Activated CD8-positive, alpha-beta T cell treated with anti-CD3 and anti-CD28 coated beads for 36 hours (primary cell): ENCODE measurements around the gene SEMA4A. TPM values are rescaled to one million over a fixed set of nuclear protein-coding genes. Genes with fewer than 3 reads are reported as not detected.

Experiments
- ATAC-seq: fragments of 200-7000 bp; cut with Tn5 transposase; one replicate; pipeline ENCODE4 v1.10.0; 2021; ENCODE audit warnings: mild to moderate bottlenecking, moderate library complexity
- CTCF ChIA-PET: fragments of 350-600 bp; sonication (Branson Sonifier 250); formaldehyde crosslinking; loops from one replicate; lab custom pipeline; 2021; ENCODE audit warnings: antibody characterized with exemption; lab: Charles Lee
- POLR2A ChIA-PET: fragments of 350-600 bp; sonication (Branson Sonifier 250); formaldehyde crosslinking; loops from one replicate; lab custom pipeline; 2021; ENCODE audit warnings: antibody characterized with exemption; lab: Charles Lee
- DNase-seq: peaks from one replicate; pipeline ENCODE4 v3.0.0-alpha.2; 2020
- H3K27ac Mint-ChIP-seq: one replicate; pipeline ENCODE4 v1.8.0; 2021; ENCODE audit warnings: mild to moderate bottlenecking, mixed read lengths
- H3K27me3 Mint-ChIP-seq: one replicate; pipeline ENCODE4 v1.8.0; 2021; ENCODE audit warnings: mixed read lengths
- H3K36me3 Mint-ChIP-seq: one replicate; pipeline ENCODE4 v1.8.0; 2021; ENCODE audit warnings: low read depth, mixed read lengths
- H3K4me1 Mint-ChIP-seq: one replicate; pipeline ENCODE4 v1.8.0; 2021; ENCODE audit warnings: low read depth, mixed read lengths
- H3K4me3 Mint-ChIP-seq: one replicate; pipeline ENCODE4 v1.8.0; 2021; ENCODE audit warnings: mild to moderate bottlenecking, moderate library complexity, mixed read lengths
- H3K9me3 Mint-ChIP-seq: one replicate; pipeline ENCODE4 v1.8.0; 2021; ENCODE audit warnings: mixed read lengths
- intact Hi-C: fragments of 100-400 bp; cut with micrococcal nuclease; formaldehyde crosslinking; loops from one replicate; pipeline ENCODE4 v1.10.0; 2022
- total RNA-seq, 2 experiments: library from RNA; stranded (reverse); gene quantifications; one replicate each; pipeline ENCODE4 v1.2.3, GENCODE V29; 2021
- TF ChIP-seq, protein P1 (sequence below): fragments of 200-600 bp; IDR thresholded peaks from one replicate; pipeline ENCODE4 v1.8.0; 2022; ENCODE audit warnings: antibody characterized with exemption, mild to moderate bottlenecking

The SEMA4A gene
- total RNA-seq, 2 experiments from 2014 or later: 23.8 to 24.7 TPM

DNA sequence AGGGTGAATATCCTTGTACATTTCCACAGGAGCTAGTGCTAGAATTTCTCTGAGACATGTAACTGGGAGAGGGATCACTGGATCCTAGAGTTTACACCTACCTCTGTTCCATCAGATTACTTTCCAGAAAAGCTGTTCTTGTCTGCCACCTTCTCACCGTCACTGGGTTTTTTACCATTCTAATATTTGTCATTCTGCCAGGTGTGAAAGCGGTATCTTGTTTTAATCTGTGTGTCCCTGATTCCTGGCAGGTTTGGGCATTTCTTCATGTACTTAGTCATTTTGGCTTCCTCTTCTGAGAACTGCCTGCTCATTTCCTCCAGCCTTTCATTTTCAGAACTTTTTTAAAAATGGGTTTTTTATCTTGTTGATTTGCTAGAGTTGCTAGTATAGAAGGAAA lies 64.5 kb downstream of the SEMA4A start:
- ChIA-PET POLR2A (interaction anchor here (0.7 to 1.4 kb wide), 13 partner anchors 14 to 136 kb away, joined by 3 to 10 read pairs (median 3); partner anchors contain the start of genes MEX3A and SEMA4A), CTCF (interaction anchor here (1.3 to 2.0 kb wide), 4 partner anchors 9 to 88 kb away, joined by 4 to 7 read pairs (median 6); no protein-coding TSS in a partner anchor)
- Mint-ChIP-seq H3K27ac (peak overlapping the region; percentile 99), H3K36me3 (peaks cover 62% of the 10 kb centered on the region), H3K4me3 (peak overlapping the region; percentile 64), H3K9me3 (peaks cover 5% of the 10 kb centered on the region), H3K27me3 (no peaks in the 10 kb centered on the region), H3K4me1 (peaks cover 61% of the 10 kb centered on the region)
- intact Hi-C loops: loop anchor here (2.0 kb wide), 1 partner anchor 25 kb away; no protein-coding TSS in a partner anchor
- TF ChIP-seq, protein P1, sequence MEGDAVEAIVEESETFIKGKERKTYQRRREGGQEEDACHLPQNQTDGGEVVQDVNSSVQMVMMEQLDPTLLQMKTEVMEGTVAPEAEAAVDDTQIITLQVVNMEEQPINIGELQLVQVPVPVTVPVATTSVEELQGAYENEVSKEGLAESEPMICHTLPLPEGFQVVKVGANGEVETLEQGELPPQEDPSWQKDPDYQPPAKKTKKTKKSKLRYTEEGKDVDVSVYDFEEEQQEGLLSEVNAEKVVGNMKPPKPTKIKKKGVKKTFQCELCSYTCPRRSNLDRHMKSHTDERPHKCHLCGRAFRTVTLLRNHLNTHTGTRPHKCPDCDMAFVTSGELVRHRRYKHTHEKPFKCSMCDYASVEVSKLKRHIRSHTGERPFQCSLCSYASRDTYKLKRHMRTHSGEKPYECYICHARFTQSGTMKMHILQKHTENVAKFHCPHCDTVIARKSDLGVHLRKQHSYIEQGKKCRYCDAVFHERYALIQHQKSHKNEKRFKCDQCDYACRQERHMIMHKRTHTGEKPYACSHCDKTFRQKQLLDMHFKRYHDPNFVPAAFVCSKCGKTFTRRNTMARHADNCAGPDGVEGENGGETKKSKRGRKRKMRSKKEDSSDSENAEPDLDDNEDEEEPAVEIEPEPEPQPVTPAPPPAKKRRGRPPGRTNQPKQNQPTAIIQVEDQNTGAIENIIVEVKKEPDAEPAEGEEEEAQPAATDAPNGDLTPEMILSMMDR: no peak
- ATAC-seq (peak; percentile 47), DNase-seq (peak; percentile 72)

DNA sequence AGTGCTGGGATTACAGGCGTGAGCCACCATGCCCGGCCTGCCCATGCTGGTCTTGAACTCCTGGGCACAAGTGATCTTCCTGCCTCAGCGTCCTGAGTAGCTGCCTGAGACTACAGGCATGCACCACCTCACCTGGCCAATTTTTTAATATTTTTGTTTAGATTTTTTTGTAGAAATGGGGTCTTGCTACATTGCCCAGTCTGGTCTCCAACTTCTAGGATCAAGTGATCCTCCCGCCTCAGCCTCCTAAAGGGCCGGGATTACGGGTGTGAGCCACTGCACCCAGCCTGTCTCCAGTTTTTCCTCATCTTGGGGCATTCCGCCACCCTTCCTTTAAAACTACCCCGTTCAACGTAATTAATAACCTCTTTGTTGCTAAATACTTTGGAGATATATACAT lies 66.8 kb downstream of the SEMA4A start:
- POLR2A ChIA-PET: interaction anchor here (0.7 to 7.1 kb wide), 7 partner anchors 7 to 123 kb away, joined by 3 to 88 read pairs (median 38); partner anchors contain the start of genes PMF1 and SEMA4A
- Mint-ChIP-seq H3K27me3 (no peaks in the 10 kb centered on the region), H3K4me1 (peaks cover 67% of the 10 kb centered on the region), H3K4me3 (no peak overlapping the region), H3K9me3 (peaks cover 5% of the 10 kb centered on the region), H3K36me3 (peaks cover 54% of the 10 kb centered on the region), H3K27ac (peak overlapping the region; percentile 99)
- ATAC-seq (no peak), DNase-seq (no peak)
- TF ChIP-seq, protein P1: no peak
- CTCF ChIA-PET: interaction anchor here (3.0 to 7.2 kb wide), 2 partner anchors 74 to 124 kb away, joined by 8 to 269 read pairs; no protein-coding TSS in a partner anchor
- intact Hi-C loops: loop anchor here (10.0 kb wide), 1 partner anchor 125 kb away; no protein-coding TSS in a partner anchor

DNA sequence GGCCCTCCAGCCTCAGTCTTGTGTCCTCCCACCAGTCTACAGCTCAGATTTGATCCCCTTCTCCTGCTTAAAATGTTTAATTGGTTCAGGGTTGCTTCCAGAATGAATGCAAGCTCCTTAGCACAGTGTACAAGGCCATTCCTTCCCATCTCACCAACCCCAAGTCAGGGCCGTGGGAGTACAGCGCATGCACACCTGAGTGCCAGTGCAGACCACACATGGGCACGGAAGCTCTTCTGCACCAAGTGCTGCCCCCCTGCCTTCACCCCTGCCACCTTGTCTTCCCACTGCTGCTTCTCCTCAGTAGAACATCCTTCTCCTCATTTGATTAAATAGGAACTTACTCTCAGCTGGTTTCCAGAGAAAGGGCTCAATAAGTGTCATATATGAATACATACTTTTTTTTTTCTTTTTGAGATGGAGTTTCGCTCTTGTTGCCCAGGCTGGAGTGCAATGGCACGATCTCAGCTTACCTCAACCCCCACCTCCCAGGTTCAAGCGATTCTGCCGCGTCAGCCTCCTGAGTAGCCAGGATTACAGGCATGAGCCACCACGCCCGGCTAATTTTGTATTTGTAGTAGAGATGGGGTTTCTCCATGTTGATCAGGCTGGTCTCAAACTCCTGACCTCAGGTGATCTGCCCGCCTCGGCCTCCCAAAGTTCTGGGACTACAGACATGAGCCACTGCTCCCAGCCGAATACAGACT lies 68.8 kb downstream of the SEMA4A start:
- intact Hi-C loops: loop anchor here (10.0 kb wide), 1 partner anchor 127 kb away; no protein-coding TSS in a partner anchor
- peak overlapping the region; percentile 67 for H3K4me3 Mint-ChIP-seq
- CTCF ChIA-PET: interaction anchor here (0.7 to 7.2 kb wide), 8 partner anchors 9 to 698 kb away, joined by 3 to 269 read pairs (median 4); partner anchors contain the start of genes PMF1 and SLC25A44
- peaks cover 75% of the 10 kb centered on the region for H3K4me1 Mint-ChIP-seq
- no peak for ATAC-seq
- TF ChIP-seq, protein P1: no peak
- no peak for DNase-seq
- H3K27ac Mint-ChIP-seq: peak overlapping the region; percentile 99
- H3K36me3 Mint-ChIP-seq: peaks cover 59% of the 10 kb centered on the region
- POLR2A ChIA-PET: interaction anchor here (7.0 to 7.1 kb wide), 4 partner anchors 9 to 125 kb away, joined by 38 to 88 read pairs (median 63); partner anchors contain the start of genes PMF1 and SEMA4A
- H3K27me3 Mint-ChIP-seq: no peaks in the 10 kb centered on the region
- peaks cover 5% of the 10 kb centered on the region for H3K9me3 Mint-ChIP-seq

DNA sequence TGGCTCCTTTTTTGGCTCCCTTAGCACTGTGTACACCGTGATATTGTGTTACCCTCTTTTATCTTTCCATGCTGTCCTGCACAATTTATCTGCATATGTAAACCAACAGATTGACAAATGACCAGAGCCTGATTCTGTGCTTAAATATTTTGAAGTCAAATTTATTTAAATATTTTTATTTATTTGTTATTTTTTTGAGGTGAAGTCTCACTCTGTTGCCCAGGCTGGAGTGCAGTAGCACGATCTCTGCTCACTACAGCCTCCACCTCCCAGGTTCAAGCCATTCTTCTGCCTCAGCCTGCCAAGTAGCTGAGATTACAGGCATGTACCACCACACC lies 72.3 kb downstream of the SEMA4A start:
- DNase-seq: no peak
- Mint-ChIP-seq H3K27me3 (no peaks in the 10 kb centered on the region), H3K4me3 (peak overlapping the region; percentile 34), H3K4me1 (peaks cover 58% of the 10 kb centered on the region), H3K27ac (peak overlapping the region; percentile 85), H3K9me3 (no peaks in the 10 kb centered on the region), H3K36me3 (peaks cover 56% of the 10 kb centered on the region)
- intact Hi-C loops: loop anchor here (10.0 kb wide), 1 partner anchor 131 kb away; no protein-coding TSS in a partner anchor
- TF ChIP-seq, protein P1: no peak
- ChIA-PET POLR2A (interaction anchor here (0.7 to 7.1 kb wide), 12 partner anchors 13 to 129 kb away, joined by 3 to 88 read pairs (median 10); partner anchors contain the start of genes PMF1, SEMA4A and SMG5), CTCF (interaction anchor here (0.6 to 7.2 kb wide), 24 partner anchors 8 to 140 kb away, joined by 3 to 269 read pairs (median 7); partner anchors contain the start of genes PMF1, SEMA4A, SLC25A44 and SMG5)
- ATAC-seq: no peak
